ENCODE results near the gene HTRA3. TPM values are rescaled to one million over a fixed set of nuclear protein-coding genes. Genes with fewer than 3 reads are reported as not detected.

HTRA3 gene
- total and polyA plus RNA-seq, 2 of the 8 experiments (the other 6 are each of a cell fraction or from before 2014, with no cell fraction given) = 3.2 to 5.8 TPM

DNA sequence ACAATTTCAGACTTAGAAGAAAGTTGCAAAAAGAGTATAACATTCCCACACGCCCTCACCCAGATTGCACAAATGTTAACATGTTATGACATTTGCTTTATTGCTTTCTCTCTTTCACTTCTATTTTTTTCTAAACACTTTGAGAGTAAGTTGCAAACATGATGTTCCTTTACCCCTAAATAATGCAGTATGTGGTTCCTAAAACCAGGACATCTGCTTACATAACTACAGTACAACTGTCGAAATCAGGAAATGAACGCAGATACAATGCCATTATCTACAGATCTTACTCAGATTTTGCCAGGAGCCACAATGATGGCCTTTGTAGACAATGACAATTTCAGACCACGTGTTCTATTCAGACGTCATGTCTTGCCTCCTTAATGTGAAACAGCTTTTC, 48.1 kb upstream of the HTRA3 start:
- Histone ChIP-seq H3K27ac (ENCODE audit: low read depth, low read length) (no peak overlapping the region), H4K20me1 (replicated peaks in 1 of 2; ENCODE audit: control insufficient read depth in 1 of 2, insufficient read depth in 2 of 2, low read length in 2 of 2) (no peaks in the 10 kb centered on the region), H3K9ac (replicated peaks in 1 of 4; ENCODE audit: extremely low read depth in 1 of 4, low read depth in 3 of 4, low read length in 3 of 4) (no peak overlapping the region), H3K18ac (ENCODE audit: extremely low read depth, low read length) (no peak overlapping the region), H4K8ac (ENCODE audit: extremely low read depth, insufficient read depth, low read length) (no peak overlapping the region), H3K27me3 (replicated peaks in 1 of 4; ENCODE audit: control insufficient read depth in 3 of 4, extremely low read depth in 1 of 4, insufficient read depth in 3 of 4, low read length in 3 of 4) (no peaks in the 10 kb centered on the region; a peak in 1 of 7 replicates), H2BK120ac (replicated peaks; ENCODE audit: low read depth, low read length) (no peak overlapping the region), H4K5ac (ENCODE audit: insufficient read length, low read depth, low read length) (no peak overlapping the region), H2BK20ac (ENCODE audit: low read length) (no peak overlapping the region), H3K9me3 (ENCODE audit: insufficient read depth in 2 of 2, low read depth in 1 of 2, low read length in 1 of 2) (no peaks in the 10 kb centered on the region), H3K4me1 (replicated peaks in 1 of 4; ENCODE audit: control insufficient read depth in 3 of 4, insufficient read depth in 4 of 4, low read length in 3 of 4) (peaks cover 3 to 16% (median 9%) of the 10 kb centered on the region in 4 experiments), H2BK5ac (ENCODE audit: low read depth, low read length) (no peak overlapping the region), H4K91ac (replicated peaks; ENCODE audit: insufficient read length, low read length) (no peak overlapping the region), H3K36me3 (ENCODE audit: control insufficient read depth in 2 of 4, insufficient read depth in 4 of 4, low read length in 3 of 4) (no peaks in the 10 kb centered on the region), H2BK12ac (ENCODE audit: low read depth, low read length) (no peak overlapping the region), H3K23ac (ENCODE audit: insufficient read length) (no peak overlapping the region), H3K79me2 (ENCODE audit: control insufficient read depth in 1 of 2, insufficient read depth in 2 of 2, low read length in 2 of 2) (no peaks in the 10 kb centered on the region), H3K4me3 (ENCODE audit: extremely low read depth in 1 of 4, insufficient read depth in 2 of 4, low read depth in 3 of 4, low read length in 4 of 4) (no peak overlapping the region), H3K4me2 (ENCODE audit: insufficient read depth in 1 of 2, low read depth in 2 of 2, low read length in 2 of 2) (no peak overlapping the region), H2AK5ac (ENCODE audit: low read depth, low read length) (no peak overlapping the region), H3K14ac (ENCODE audit: insufficient read length) (no peak overlapping the region), H3K79me1 (ENCODE audit: low read depth, low read length) (no peaks in the 10 kb centered on the region), H3K56ac (replicated peaks; ENCODE audit: insufficient read length, low read depth, low read length) (no peak overlapping the region), H3K23me2 (ENCODE audit: low read depth, low read length) (no peaks in the 10 kb centered on the region), H2BK15ac (ENCODE audit: low read length) (no peak overlapping the region), H3K4ac (replicated peaks; ENCODE audit: insufficient read length, low read depth, low read length) (no peak overlapping the region), H2AFZ (ENCODE audit: low read length) (no peak overlapping the region)
- ChIA-PET POLR2A (ENCODE audit: partially characterized antibody) (interaction anchor here (1.4 kb wide), 1 partner anchor 9 kb away, joined by 4 read pairs; no protein-coding TSS in a partner anchor), CTCF (ENCODE audit: partially characterized antibody) (interaction anchor here (0.9 to 1.4 kb wide), 6 partner anchors 9 to 45 kb away, joined by 3 to 7 read pairs (median 3); no protein-coding TSS in a partner anchor)
- WGBS, 2 experiments (ENCODE audit: extremely low coverage in 1 of 2, insufficient coverage in 1 of 2, insufficient read length in 1 of 2, insufficient replicate concordance in 2 of 2, low coverage in 1 of 2, low lambda C conversion rate in 2 of 2, missing lambda C conversion rate in 1 of 2) = 83% methylated on average over 5 of the region's 5 CpGs; no CpG with 5 or more reads in 1 of the 2 experiments
- no peak for DNase-seq (ENCODE audit: low read depth in 1 of 2, low spot score in 2 of 2)
- FAIRE-seq = no peak
- TF ChIP-seq, protein P1, sequence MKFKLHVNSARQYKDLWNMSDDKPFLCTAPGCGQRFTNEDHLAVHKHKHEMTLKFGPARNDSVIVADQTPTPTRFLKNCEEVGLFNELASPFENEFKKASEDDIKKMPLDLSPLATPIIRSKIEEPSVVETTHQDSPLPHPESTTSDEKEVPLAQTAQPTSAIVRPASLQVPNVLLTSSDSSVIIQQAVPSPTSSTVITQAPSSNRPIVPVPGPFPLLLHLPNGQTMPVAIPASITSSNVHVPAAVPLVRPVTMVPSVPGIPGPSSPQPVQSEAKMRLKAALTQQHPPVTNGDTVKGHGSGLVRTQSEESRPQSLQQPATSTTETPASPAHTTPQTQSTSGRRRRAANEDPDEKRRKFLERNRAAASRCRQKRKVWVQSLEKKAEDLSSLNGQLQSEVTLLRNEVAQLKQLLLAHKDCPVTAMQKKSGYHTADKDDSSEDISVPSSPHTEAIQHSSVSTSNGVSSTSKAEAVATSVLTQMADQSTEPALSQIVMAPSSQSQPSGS (IDR thresholded peaks at IDR 0.05; ENCODE audit: low read length) = no peak
- TF ChIP-seq RXRA (IDR thresholded peaks at IDR 0.05; ENCODE audit: insufficient read depth, low read depth, low read length) = no peak
- no peak for TF ChIP-seq JUN (IDR thresholded peaks at IDR 0.05; ENCODE audit: low read depth, low read length)
- TF ChIP-seq TEAD4 (IDR thresholded peaks at IDR 0.05; ENCODE audit: low read depth, low read length) = no peak
- no peak for TF ChIP-seq RFX5 (IDR thresholded peaks at IDR 0.05; ENCODE audit: borderline replicate concordance, low read depth, low read length)
- no peak for TF ChIP-seq BRCA1 (IDR thresholded peaks at IDR 0.05; ENCODE audit: low read depth, low read length)
- no peak for TF ChIP-seq EGR1 (IDR thresholded peaks at IDR 0.05; ENCODE audit: borderline replicate concordance, low read depth, low read length)

All from H1 (cell line).